CD4-positive, CD25-positive, alpha-beta regulatory T cell (primary cell): Measurements from ENCODE around the gene HINT3. TPM values are rescaled to one million over a fixed set of nuclear protein-coding genes. Genes with fewer than 3 reads are reported as not detected.

Source experiments
- ATAC-seq, 2 donors: fragments of 150-1000 bp; cut with Tn5 transposase; one replicate each; pipeline ENCODE4 v1.10.0; 2021; ENCODE audit warnings: low read depth in 2 of 2, moderate number of reproducible peaks in 2 of 2, moderate library complexity in 1 of 2
- DNase-seq, 3 donors: peaks; one replicate each; pipeline versions ENCODE4 v3.0.0 to v3.0.0-alpha.2; 2012 to 2022; ENCODE audit warnings: mixed read lengths in 1 of 3
- H3K27ac ChIP-seq: one replicate; pipeline ENCODE4 v1.7.0; 2013; ENCODE audit warnings: mild to moderate bottlenecking, low read length; ENCODE audit not compliant: insufficient read depth, poor library complexity, severe bottlenecking
- H3K27me3 ChIP-seq: one replicate; pipeline ENCODE4 v1.7.0; 2013; ENCODE audit warnings: low read length; ENCODE audit not compliant: control insufficient read depth, insufficient read depth
- H3K36me3 ChIP-seq: one replicate; pipeline ENCODE4 v1.7.0; 2013; ENCODE audit warnings: mild to moderate bottlenecking, low read length, moderate library complexity; ENCODE audit not compliant: control insufficient read depth, insufficient read depth
- H3K4me1 ChIP-seq: 2 replicates; pipeline ENCODE4 v1.7.0; 2013; ENCODE audit warnings: mild to moderate bottlenecking, low read length; ENCODE audit not compliant: insufficient read depth, control insufficient read depth, poor library complexity, severe bottlenecking
- H3K4me3 ChIP-seq: one replicate; pipeline ENCODE4 v1.7.0; 2013; ENCODE audit warnings: low read depth, mild to moderate bottlenecking, low read length, moderate library complexity
- H3K9me3 ChIP-seq, 2 experiments: 1 replicate in 1 of 2; 2 replicates in 1 of 2; pipeline ENCODE4 v1.7.0; 2013; ENCODE audit warnings: low read length in 2 of 2, mild to moderate bottlenecking in 1 of 2, moderate library complexity in 1 of 2; ENCODE audit not compliant: control insufficient read depth in 2 of 2
- H3K27ac Mint-ChIP-seq, 3 donors: one replicate each; pipeline ENCODE4 v1.8.0; 2020 to 2022; ENCODE audit warnings: mild to moderate bottlenecking in 3 of 3, mixed read lengths in 3 of 3, moderate library complexity in 2 of 3
- H3K27me3 Mint-ChIP-seq: one replicate; pipeline ENCODE4 v1.8.0; 2022; ENCODE audit warnings: mild to moderate bottlenecking, mixed read lengths
- H3K36me3 Mint-ChIP-seq: one replicate; pipeline ENCODE4 v1.8.0; 2020; ENCODE audit warnings: mixed read lengths
- H3K4me1 Mint-ChIP-seq, 4 donors: one replicate each; pipeline ENCODE4 v1.8.0; 2020 to 2022; ENCODE audit warnings: mixed read lengths in 4 of 4, mild to moderate bottlenecking in 1 of 4
- H3K4me3 Mint-ChIP-seq, 4 donors: one replicate each; pipeline ENCODE4 v1.8.0; 2020 to 2022; ENCODE audit warnings: mild to moderate bottlenecking in 4 of 4, mixed read lengths in 4 of 4, moderate library complexity in 3 of 4
- H3K9me3 Mint-ChIP-seq, 7 donors: one replicate each; pipeline ENCODE4 v1.8.0; 2020 to 2022; ENCODE audit warnings: mixed read lengths in 7 of 7, mild to moderate bottlenecking in 3 of 7, moderate library complexity in 2 of 7
- polyA plus RNA-seq, 4 donors: library from polyadenylated mRNA; unstranded; fragments of 300-500 nt; fragmentation: Illumina TruSeq; gene quantifications; one replicate each; pipeline ENCODE4 v1.2.3, GENCODE V29; 2021
- total RNA-seq: library from RNA; stranded (reverse); gene quantifications from one replicate; pipeline ENCODE4 v1.2.3, GENCODE V29; 2022

Gene HINT3
- total and polyA plus RNA-seq, 5 donors from 2014 or later: 8.3 to 13.9 (median 10.0) TPM

DNA sequence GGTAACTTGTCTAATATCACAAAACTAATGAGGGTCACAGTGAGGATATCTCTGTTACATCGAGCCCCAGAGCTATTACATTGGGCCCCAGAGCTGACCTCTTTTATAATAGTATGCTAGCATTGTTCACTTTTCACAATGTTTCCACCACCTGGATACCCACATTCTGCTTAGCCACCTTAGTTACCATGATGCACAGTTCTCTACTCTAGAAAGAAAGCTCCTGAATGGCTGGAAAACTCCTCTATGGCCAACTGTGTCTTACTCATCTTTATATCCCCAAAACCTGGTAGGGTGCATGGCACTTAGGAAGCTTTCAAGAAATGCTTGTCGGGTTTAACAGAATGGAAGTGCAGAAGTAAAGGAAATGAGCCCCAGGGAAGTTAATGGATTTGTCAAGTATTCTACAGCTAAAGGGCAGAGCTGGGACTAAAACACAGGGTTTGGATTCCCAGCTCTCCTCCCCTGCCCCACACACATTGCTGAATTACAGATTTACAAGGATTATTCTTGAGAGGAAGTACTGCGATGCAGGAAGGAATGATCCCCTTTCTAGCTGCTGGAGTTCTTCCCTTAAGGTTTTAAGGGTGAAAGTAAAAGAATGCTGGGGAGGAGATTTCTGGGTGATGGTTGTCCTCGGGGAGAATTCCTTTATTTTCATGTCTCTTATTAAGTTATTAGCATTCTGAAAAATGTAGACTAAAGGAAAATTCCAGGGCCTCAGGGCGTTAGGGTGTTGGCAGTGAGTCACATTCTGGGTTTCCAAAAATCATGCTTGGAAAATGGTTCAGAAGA is 16.1 kb upstream of the HINT3 start:
- H3K27ac ChIP-seq: no peak overlapping the region
- peaks cover 7% of the 10 kb centered on the region for H3K27me3 ChIP-seq
- Mint-ChIP-seq H3K27me3 (peaks cover 14% of the 10 kb centered on the region), H3K27ac (no peak overlapping the region), H3K4me1 (peaks cover 0 to 4% (median 0%) of the 10 kb centered on the region in 4 donors), H3K36me3 (no peaks in the 10 kb centered on the region), H3K4me3 (no peak overlapping the region), H3K9me3 (peaks cover 0 to 1% (median 0%) of the 10 kb centered on the region in 7 donors)
- H3K9me3 ChIP-seq: no peaks in the 10 kb centered on the region
- ATAC-seq: no peak
- H3K4me1 ChIP-seq: no peaks in the 10 kb centered on the region
- H3K36me3 ChIP-seq: no peaks in the 10 kb centered on the region
- no peak for DNase-seq
- no peak overlapping the region for H3K4me3 ChIP-seq

DNA sequence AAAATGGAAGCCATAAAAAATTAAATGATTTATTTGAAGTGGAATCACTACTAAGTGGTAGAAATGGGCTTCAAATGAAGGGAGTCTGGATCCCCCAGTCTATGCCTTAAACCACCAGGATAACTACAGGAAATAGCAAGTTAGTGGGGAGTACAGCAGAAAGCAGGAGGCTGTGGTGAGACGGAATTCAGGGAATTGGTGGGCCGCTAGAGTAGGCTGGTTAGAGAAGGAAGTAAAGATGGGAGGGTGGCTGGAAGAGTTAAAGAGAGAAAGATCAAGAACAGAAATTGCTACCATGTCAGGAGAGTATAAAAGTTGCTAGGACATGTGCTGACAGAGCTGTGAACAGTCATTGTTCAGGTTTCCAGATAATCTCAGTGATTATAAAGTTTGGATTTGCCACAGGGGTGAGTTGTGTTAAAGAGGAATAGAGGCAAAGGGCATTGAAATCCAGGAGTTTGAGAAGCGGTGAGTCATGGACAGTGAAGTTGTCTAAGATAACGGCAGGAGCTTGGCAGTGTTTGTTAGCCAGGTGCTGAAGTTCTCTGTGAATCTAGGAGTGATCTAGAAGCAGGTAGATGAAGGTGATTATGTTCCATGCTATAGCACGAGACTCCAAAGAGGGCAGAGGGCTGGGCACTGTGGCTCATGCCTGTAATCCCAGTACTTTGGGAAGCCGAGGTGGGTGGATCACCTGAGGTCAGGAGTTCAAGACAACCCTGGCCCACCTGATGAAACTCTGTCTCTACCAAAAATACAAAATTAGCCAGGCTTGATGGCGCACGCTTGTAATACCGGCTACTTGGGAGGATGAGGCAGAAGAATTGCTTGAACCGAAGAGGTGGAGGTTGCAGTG is 13.7 kb upstream of the HINT3 start:
- H3K9me3 ChIP-seq: no peaks in the 10 kb centered on the region
- Mint-ChIP-seq H3K4me3 (no peak overlapping the region), H3K4me1 (peaks cover 0 to 4% (median 0%) of the 10 kb centered on the region in 4 donors), H3K36me3 (no peaks in the 10 kb centered on the region), H3K27me3 (peaks cover 23% of the 10 kb centered on the region), H3K27ac (no peak overlapping the region), H3K9me3 (no peaks in the 10 kb centered on the region)
- no peaks in the 10 kb centered on the region for H3K36me3 ChIP-seq
- DNase-seq (no peak), ATAC-seq (no peak)
- H3K27me3 ChIP-seq: peaks cover 11% of the 10 kb centered on the region
- no peak overlapping the region for H3K27ac ChIP-seq
- H3K4me1 ChIP-seq: no peaks in the 10 kb centered on the region
- H3K4me3 ChIP-seq: no peak overlapping the region

DNA sequence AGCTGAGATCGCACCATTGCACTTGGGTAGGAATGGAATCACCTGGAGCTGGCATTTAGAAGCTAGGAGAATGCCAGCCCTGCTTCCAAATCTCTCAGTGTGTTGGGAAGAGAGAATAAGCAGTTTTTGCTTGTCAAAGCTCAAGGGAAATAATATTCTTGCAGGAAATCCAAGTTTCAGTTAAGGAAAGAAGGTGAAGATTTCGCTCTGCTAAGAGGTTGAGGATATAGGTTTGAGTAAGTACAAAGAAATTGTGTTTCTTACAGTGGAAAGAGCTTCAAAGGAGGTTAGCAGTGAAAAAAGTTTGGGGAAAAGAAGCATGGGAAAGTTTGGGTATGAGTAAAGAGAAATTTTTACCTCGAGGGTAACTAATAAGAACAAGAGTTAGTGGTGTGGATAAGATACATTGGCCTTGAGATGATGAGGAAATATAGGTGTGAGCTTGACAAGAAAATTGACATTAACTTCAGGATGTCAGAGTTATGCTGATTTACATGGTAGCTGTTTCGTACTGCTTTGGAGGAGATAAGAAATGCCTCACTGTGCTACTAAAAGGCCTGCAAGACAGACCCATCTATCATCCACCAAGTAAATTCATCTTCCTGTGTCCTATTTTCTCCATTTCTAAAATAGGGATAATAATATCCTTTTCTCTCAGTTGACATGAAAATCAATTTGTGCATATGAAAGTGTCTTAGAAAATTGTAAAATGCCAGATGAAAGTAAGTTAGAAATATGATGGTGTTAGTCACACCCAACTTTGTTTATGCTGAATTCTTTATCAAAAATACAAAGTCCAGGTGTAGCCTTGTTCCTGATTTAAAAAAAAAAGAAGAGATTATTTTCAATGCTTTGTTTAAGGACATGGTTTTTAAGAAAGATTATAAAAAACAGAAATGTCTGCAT is 12.8 kb upstream of the HINT3 start:
- H3K4me3 Mint-ChIP-seq: no peak overlapping the region
- no peaks in the 10 kb centered on the region for H3K9me3 ChIP-seq
- no peak overlapping the region for H3K27ac ChIP-seq
- no peaks in the 10 kb centered on the region for H3K36me3 ChIP-seq
- H3K4me3 ChIP-seq: no peak overlapping the region
- peaks cover 29% of the 10 kb centered on the region for H3K27me3 Mint-ChIP-seq
- H3K4me1 ChIP-seq: no peaks in the 10 kb centered on the region
- DNase-seq (no peak), ATAC-seq (no peak)
- peaks cover 0 to 4% (median 0%) of the 10 kb centered on the region in 4 donors for H3K4me1 Mint-ChIP-seq
- H3K27ac Mint-ChIP-seq: peak overlapping the region in 1 of 3 donors; percentile 53
- H3K9me3 Mint-ChIP-seq: no peaks in the 10 kb centered on the region
- no peaks in the 10 kb centered on the region for H3K36me3 Mint-ChIP-seq
- peaks cover 11% of the 10 kb centered on the region for H3K27me3 ChIP-seq

DNA sequence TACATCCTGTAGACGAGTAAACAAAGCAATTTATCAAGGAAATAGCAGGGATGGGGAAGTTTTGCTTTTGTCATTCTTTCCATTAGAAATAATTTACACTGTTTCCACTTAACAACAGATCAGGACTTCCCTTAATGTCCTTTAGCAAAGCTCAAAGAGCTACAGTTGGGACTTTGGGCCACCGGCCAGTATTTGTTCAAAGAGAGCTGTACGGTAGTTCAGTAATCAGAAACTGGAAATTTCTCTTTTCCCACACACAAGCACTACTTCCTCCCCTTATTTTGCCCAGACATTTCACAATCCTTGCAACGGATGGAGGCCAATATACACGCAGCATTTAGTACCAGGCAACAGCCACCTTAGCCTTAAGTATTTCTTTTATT is 12.1 kb upstream of the HINT3 start:
- Mint-ChIP-seq H3K36me3 (no peaks in the 10 kb centered on the region), H3K27me3 (peaks cover 26% of the 10 kb centered on the region), H3K9me3 (no peaks in the 10 kb centered on the region), H3K27ac (no peak overlapping the region), H3K4me3 (no peak overlapping the region), H3K4me1 (peaks cover 0 to 4% (median 0%) of the 10 kb centered on the region in 4 donors)
- DNase-seq: no peak
- no peak overlapping the region for H3K4me3 ChIP-seq
- H3K9me3 ChIP-seq: no peaks in the 10 kb centered on the region
- no peak for ATAC-seq
- no peaks in the 10 kb centered on the region for H3K36me3 ChIP-seq
- no peaks in the 10 kb centered on the region for H3K4me1 ChIP-seq
- no peak overlapping the region for H3K27ac ChIP-seq
- peaks cover 11% of the 10 kb centered on the region for H3K27me3 ChIP-seq

DNA sequence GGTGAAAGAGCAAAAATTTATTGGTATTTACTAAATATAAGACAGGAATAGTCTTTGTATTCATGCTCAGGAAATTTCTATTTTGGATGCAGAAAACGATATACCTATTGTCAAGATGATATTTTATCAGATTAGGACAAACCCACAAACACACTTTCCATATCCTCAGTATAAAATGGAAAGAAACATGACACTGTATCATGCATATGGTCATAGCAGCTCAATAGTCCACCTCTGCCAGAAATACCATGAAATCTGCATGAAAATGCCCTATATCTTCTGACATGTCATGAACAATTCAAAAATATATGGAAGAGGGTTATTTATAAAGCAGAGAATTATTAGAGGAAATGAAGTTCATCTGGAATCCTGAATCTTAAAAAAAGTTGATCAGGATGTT is 11.7 kb upstream of the HINT3 start:
- Mint-ChIP-seq H3K27me3 (peaks cover 24% of the 10 kb centered on the region), H3K9me3 (no peaks in the 10 kb centered on the region), H3K4me3 (no peak overlapping the region), H3K27ac (no peak overlapping the region), H3K4me1 (peaks cover 0 to 4% (median 0%) of the 10 kb centered on the region in 4 donors), H3K36me3 (no peaks in the 10 kb centered on the region)
- no peak for DNase-seq
- no peak overlapping the region for H3K27ac ChIP-seq
- H3K9me3 ChIP-seq: no peaks in the 10 kb centered on the region
- H3K36me3 ChIP-seq: no peaks in the 10 kb centered on the region
- no peaks in the 10 kb centered on the region for H3K4me1 ChIP-seq
- H3K4me3 ChIP-seq: no peak overlapping the region
- no peak for ATAC-seq
- H3K27me3 ChIP-seq: peaks cover 8% of the 10 kb centered on the region

DNA sequence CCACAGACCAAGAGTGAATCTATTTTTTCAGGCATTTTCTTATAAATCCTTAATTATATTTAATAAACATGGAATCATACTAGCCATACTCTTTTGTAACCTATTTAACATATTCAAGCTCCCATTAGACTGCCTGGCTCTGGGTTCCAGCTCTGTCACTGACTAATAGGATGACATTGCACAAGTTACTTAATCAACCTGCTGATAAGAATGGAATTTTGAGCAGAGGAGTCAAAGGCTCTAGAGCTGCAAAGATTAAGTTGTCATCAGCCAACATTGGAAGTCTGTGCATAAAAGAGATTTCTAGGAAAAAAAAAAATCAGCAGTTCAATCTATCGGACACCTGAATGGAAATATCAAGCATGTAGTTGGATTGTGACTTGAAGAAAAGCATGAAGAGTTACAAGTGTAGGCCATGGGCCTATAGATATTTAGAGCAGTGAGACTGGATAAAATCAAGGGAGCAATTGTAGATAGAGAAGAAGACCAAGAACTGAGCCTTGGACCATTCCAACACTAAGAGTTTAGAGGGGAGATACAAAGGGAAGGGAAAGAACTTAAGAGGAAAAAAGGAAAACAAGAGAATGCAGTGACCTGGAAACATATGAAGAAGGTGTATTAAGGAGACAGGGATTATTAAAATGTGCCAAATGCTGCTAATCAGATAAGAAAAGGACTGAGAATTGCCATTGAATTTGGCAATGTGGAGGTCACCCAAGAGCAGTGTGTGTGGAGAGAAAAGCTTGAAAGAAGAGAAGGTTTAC is 11.0 kb upstream of the HINT3 start:
- peaks cover 0 to 4% (median 0%) of the 10 kb centered on the region in 4 donors for H3K4me1 Mint-ChIP-seq
- H3K9me3 ChIP-seq: no peaks in the 10 kb centered on the region
- H3K36me3 ChIP-seq: no peaks in the 10 kb centered on the region
- no peaks in the 10 kb centered on the region for H3K4me1 ChIP-seq
- no peak overlapping the region for H3K27ac ChIP-seq
- H3K27me3 Mint-ChIP-seq: peaks cover 19% of the 10 kb centered on the region
- no peaks in the 10 kb centered on the region for H3K9me3 Mint-ChIP-seq
- no peak for DNase-seq
- peak overlapping the region in 1 of 4 donors; percentile 5 for H3K4me3 Mint-ChIP-seq
- H3K27me3 ChIP-seq: peaks cover 8% of the 10 kb centered on the region
- no peak for ATAC-seq
- H3K4me3 ChIP-seq: no peak overlapping the region
- H3K27ac Mint-ChIP-seq: no peak overlapping the region
- H3K36me3 Mint-ChIP-seq: no peaks in the 10 kb centered on the region

DNA sequence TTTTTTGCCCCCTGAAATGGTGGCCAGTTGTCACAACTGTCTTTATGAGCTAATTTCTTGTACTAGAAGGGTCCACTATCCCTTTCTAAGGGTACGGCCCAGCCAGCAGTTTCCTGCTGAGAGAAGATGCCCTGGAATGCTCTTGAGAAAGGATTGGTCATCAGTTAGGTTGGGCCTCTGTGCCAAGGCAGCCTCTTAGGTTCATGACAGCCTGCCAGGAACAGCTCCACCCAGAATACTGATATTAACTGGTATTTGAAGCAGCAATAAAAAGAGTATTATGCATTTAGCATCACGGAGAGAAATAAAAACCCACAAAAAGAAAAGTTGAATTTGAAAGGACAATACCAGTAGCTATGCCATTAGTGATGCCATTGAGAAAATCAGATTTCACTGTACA is 9.0 kb upstream of the HINT3 start:
- H3K27ac ChIP-seq: no peak overlapping the region
- H3K9me3 ChIP-seq: no peaks in the 10 kb centered on the region
- Mint-ChIP-seq H3K27ac (no peak overlapping the region), H3K4me1 (peaks cover 0 to 4% (median 0%) of the 10 kb centered on the region in 4 donors), H3K27me3 (peaks cover 24% of the 10 kb centered on the region), H3K4me3 (no peak overlapping the region), H3K36me3 (no peaks in the 10 kb centered on the region), H3K9me3 (no peaks in the 10 kb centered on the region)
- H3K27me3 ChIP-seq: peaks cover 6% of the 10 kb centered on the region
- ATAC-seq: no peak
- H3K36me3 ChIP-seq: no peaks in the 10 kb centered on the region
- H3K4me3 ChIP-seq: no peak overlapping the region
- DNase-seq: no peak
- H3K4me1 ChIP-seq: no peaks in the 10 kb centered on the region
